Measurements from ENCODE around the gene MAGIX.
A peak's percentile ranks its signal among the peaks of the same experiment; 100 is the strongest.

DNA sequence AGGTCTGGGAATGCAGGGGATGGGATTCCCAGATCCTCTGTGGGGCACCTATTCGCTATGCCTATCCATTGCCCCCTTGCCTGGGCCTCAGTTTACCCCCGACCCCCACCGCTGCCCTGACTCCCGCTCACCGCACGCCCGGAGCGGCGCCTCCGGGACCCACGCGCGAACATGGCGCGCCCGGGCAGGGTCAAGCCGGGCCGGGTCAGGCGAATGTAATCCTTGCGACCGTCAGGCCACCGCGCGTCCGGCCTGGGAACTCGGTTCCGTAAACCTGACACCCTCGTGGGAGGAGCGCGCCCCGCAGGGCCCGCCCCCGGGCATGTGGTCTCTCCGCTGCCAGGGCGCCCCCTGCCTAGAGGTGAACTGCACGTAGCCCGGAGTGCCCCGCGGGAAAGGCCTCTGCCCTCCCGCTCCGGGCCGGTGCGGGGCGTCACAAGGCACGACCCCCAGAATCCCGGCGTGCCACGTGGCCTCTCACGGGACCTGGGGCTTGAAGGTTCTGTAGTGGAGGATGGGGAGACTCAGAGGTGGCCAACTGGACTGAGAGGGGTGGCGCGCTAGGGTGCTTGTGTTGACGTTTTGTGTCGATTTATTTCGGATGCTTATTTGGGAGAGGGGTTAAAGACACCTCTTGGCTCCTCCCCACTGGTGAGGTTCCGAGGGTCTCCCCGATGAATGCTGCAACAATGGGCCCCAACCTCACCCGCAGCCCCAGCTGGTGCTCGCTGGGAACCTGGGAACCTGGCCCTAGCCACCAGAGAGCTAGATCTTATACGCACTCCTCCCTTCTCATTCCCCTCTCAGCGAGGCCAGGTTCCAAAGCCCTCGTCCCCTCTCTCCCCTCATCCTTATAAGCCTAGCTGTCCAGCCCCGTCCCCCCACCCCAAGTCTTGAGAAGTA is 23.8 kb downstream of the MAGIX start, which contains the start of gene PRICKLE3:
- TF ChIP-seq CTCF (IDR thresholded peaks at IDR 0.05) (peak in 2 of 3 donors; percentile 9 to 28), EP300 (IDR thresholded peaks at IDR 0.05) (no peak), POLR2A (IDR thresholded peaks at IDR 0.05) (peak; percentile 37)
